Panc1 (cell line): ENCODE data around the gene TEF. TPM values are rescaled to one million over a fixed set of nuclear protein-coding genes. Genes with fewer than 3 reads are reported as not detected.
"Not testable (repeated sequence)": the region's sequence is repeated elsewhere in the genome, so short reads cannot be mapped to it uniquely, and the experiment has no call there.

ENCODE experiments used
- ATAC-seq: fragments of 200-7000 bp; cut with Tn5 transposase; 2 replicates; pipeline ENCODE4 v1.9.1; 2020; ENCODE audit warnings: mild to moderate bottlenecking, moderate library complexity
- BruUV-seq: library from RNA; stranded (reverse); fragments of 400-500 nt; replicated peaks from 2 replicates; lab custom pipeline; 2021; lab: Mats Ljungman, UMichigan
- CTCF ChIA-PET: fragments of 300-600 bp; sonication (Branson Sonifier 250); formaldehyde crosslinking; loops from one replicate; lab custom pipeline; 2022; ENCODE audit warnings: antibody characterized with exemption; lab: Charles Lee
- POLR2A ChIA-PET: fragments of 300-600 bp; sonication (Branson Sonifier 250); formaldehyde crosslinking; loops from one replicate; lab custom pipeline; 2022; ENCODE audit warnings: antibody characterized with exemption; lab: Charles Lee
- DNase-seq: peaks from one replicate; pipeline ENCODE4 v3.0.0-alpha.2; 2010; ENCODE audit warnings: low read depth, low spot score
- H3K27ac ChIP-seq: 2 replicates; pipeline ENCODE4 v1.5.1; 2011; ENCODE audit warnings: mild to moderate bottlenecking, low read length, inconsistent platforms
- H3K27me3 ChIP-seq: fragments of 200-500 bp; sonication (Bioruptor generic); 2 replicates; pipeline ENCODE4 v1.6.0; 2014; ENCODE audit warnings: low read length, inconsistent platforms; ENCODE audit not compliant: control insufficient read depth, insufficient read depth
- H3K36me3 ChIP-seq: fragments of 200-500 bp; sonication (Bioruptor generic); 2 replicates; pipeline ENCODE4 v1.5.1; 2014; ENCODE audit warnings: inconsistent platforms, mild to moderate bottlenecking, low read length, moderate library complexity; ENCODE audit not compliant: control insufficient read depth, insufficient read depth
- H3K4me1 ChIP-seq: 2 replicates; pipeline ENCODE4 v1.5.1; 2011; ENCODE audit warnings: inconsistent platforms, mild to moderate bottlenecking, low read length, moderate library complexity; ENCODE audit not compliant: control insufficient read depth, insufficient read depth
- H3K4me3 ChIP-seq, 2 experiments: 2 replicates each; pipeline ENCODE4 v1.5.1; 2011 to 2012; ENCODE audit warnings: low read depth in 2 of 2, low read length in 2 of 2, mild to moderate bottlenecking in 2 of 2, inconsistent platforms in 1 of 2, moderate library complexity in 1 of 2
- H3K9me3 ChIP-seq: fragments of 200-500 bp; sonication (Bioruptor generic); 2 replicates; pipeline ENCODE4 v1.5.1; 2014; ENCODE audit warnings: low read depth, mild to moderate bottlenecking, inconsistent platforms, low read length, moderate library complexity; ENCODE audit not compliant: control insufficient read depth, insufficient read depth
- CTCF ChIP-seq: fragments of 450-650 bp; IDR thresholded peaks from 2 replicates; pipeline ENCODE4 v1.5.1; 2017; ENCODE audit warnings: mild to moderate bottlenecking
- POLR2AphosphoS5 ChIP-seq: IDR thresholded peaks from 2 replicates; pipeline ENCODE4 v1.6.1; 2012; ENCODE audit warnings: mild to moderate bottlenecking, low read depth, low read length, moderate library complexity
- REST ChIP-seq, 2 experiments: IDR thresholded peaks; 2 replicates each; pipeline ENCODE4 v1.6.1; 2011 to 2012; ENCODE audit warnings: low read depth in 2 of 2, control low read depth in 1 of 2, low read length in 1 of 2, mild to moderate bottlenecking in 1 of 2, moderate library complexity in 1 of 2; ENCODE audit not compliant: insufficient read depth in 1 of 2
- SIN3A ChIP-seq: IDR thresholded peaks from 2 replicates; pipeline ENCODE4 v1.6.1; 2012; ENCODE audit warnings: low read depth, mild to moderate bottlenecking, low read length, moderate library complexity, borderline replicate concordance; ENCODE audit not compliant: insufficient read depth
- TCF7L2 ChIP-seq: IDR thresholded peaks from 2 replicates; pipeline ENCODE4 v1.6.1; 2011; ENCODE audit warnings: mild to moderate bottlenecking, low read depth, low read length, inconsistent platforms
- in situ Hi-C: cut with HindIII; loops from 2 replicates; pipeline ENCODE4 v1.10.0; 2016; ENCODE audit warnings: low sequenced_read_pairs, low pct_unique_long_range_greater_than_20kb
- intact Hi-C: fragments of 100-400 bp; cut with micrococcal nuclease; formaldehyde crosslinking; loops from one replicate; pipeline ENCODE4 v1.10.0; 2022; ENCODE audit not compliant: unreplicated experiment
- total RNA-seq: library from RNA; stranded (reverse); gene quantifications from one replicate; pipeline ENCODE4 v1.2.1, GENCODE V29; 2021; ENCODE audit not compliant: unreplicated experiment

Gene TEF
- total RNA-seq, 1 experiment from 2014 or later, result 7.8 TPM

- TF ChIP-seq TCF7L2 (no peak), CTCF (no peak), SIN3A (no peak), POLR2AphosphoS5 (no peak; the same call in 1 of the 2 replicates), REST (IDR thresholded peaks at IDR 0.05; ENCODE audit: insufficient read depth in 1 of 2, low read depth in 2 of 2, low read length in 1 of 2) (no peak)
- intact Hi-C loops, result no loop called here
- CTCF ChIA-PET, result no interaction called here
- POLR2A ChIA-PET, result interaction anchor here (0.6 kb wide), 1 partner anchor 104 kb away, joined by 7 read pairs; no protein-coding TSS in a partner anchor
- Histone ChIP-seq H3K9me3 (no peaks in the 10 kb centered on the region), H3K36me3 (0 out of 2 replicates have a peak, but pooled peaks cover 2% of the 10 kb centered on the region), H3K27me3 (no peaks in the 10 kb centered on the region), H3K27ac (no peak overlapping the region), H3K4me3 (no peak overlapping the region), H3K4me1 (no peaks in the 10 kb centered on the region)
- no TSS peak for BruUV-seq
- no peak; the same call in 1 of the 2 replicates for ATAC-seq
- no peak for DNase-seq
- in situ Hi-C loops, result no loop called here
Observed at GRCh38 chr22:41431656-41432055, 49.9 kb downstream of the TEF start.

DNA sequence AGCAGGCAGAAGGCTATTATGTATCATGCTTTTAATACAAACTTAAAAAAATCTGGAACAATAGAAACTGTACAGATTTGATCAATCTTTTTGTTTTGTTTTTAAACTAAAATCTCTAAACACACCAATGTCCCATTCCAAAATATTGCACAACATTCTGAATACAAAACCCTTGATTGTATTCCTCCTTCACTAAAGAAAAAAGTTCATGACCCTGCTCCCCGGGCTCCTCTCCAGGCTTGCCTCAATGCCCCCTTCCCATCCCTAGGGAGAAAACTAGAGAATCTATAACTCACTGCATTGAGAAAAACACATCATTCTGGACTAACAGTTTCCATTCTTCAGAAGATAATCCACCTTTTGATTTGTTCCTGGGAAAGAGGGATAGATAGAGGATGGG is 51.7 kb downstream of the TEF start:
- TSS peak; percentile 62 for BruUV-seq
- H3K4me3 ChIP-seq, ATAC-seq, H3K9me3 ChIP-seq, in situ Hi-C loops, DNase-seq, POLR2A ChIA-PET, intact Hi-C loops, H3K27ac ChIP-seq, H3K4me1 ChIP-seq, H3K27me3 ChIP-seq, CTCF ChIA-PET, H3K36me3 ChIP-seq: not testable (repeated sequence)

- H3K4me1 ChIP-seq, ATAC-seq, H3K27ac ChIP-seq, H3K4me3 ChIP-seq, DNase-seq, intact Hi-C loops, H3K9me3 ChIP-seq, BruUV-seq, POLR2A ChIA-PET, H3K27me3 ChIP-seq, H3K36me3 ChIP-seq, CTCF ChIA-PET, in situ Hi-C loops: not testable (repeated sequence)
Observed at GRCh38 chr22:41434361-41435003, 52.7 kb downstream of the TEF start.
